Activated CD4-positive, alpha-beta T cell treated with anti-CD3 and anti-CD28 coated beads, Interleukin-2, amount 10 ng/mL, durations not matched to agents 7 days and 5 days (primary cell): Measurements from ENCODE around the gene SHISA4. TPM values are rescaled to one million over a fixed set of nuclear protein-coding genes. Genes with fewer than 3 reads are reported as not detected.
"Not testable (repeated sequence)": the region's sequence is repeated elsewhere in the genome, so short reads cannot be mapped to it uniquely, and the experiment has no call there.

ENCODE experiments used
- CTCF ChIA-PET: fragments of 350-600 bp; sonication (Branson Sonifier 250); formaldehyde crosslinking; loops from one replicate; lab custom pipeline; 2021; ENCODE audit warnings: antibody characterized with exemption; lab: Charles Lee
- POLR2A ChIA-PET: fragments of 350-600 bp; sonication (Branson Sonifier 250); formaldehyde crosslinking; loops from one replicate; lab custom pipeline; 2021; ENCODE audit warnings: antibody characterized with exemption; lab: Charles Lee
- DNase-seq: peaks from one replicate; pipeline ENCODE4 v3.0.0-alpha.2; 2020
- H3K27ac Mint-ChIP-seq: one replicate; pipeline ENCODE4 v1.8.0; 2021; ENCODE audit warnings: mild to moderate bottlenecking, moderate library complexity, mixed read lengths
- H3K27me3 Mint-ChIP-seq: one replicate; pipeline ENCODE4 v1.8.0; 2021; ENCODE audit warnings: mixed read lengths
- H3K36me3 Mint-ChIP-seq: one replicate; pipeline ENCODE4 v1.8.0; 2021; ENCODE audit warnings: low read depth, mixed read lengths
- H3K4me1 Mint-ChIP-seq: one replicate; pipeline ENCODE4 v1.8.0; 2021; ENCODE audit warnings: mixed read lengths
- H3K4me3 Mint-ChIP-seq: one replicate; pipeline ENCODE4 v1.8.0; 2021; ENCODE audit warnings: mild to moderate bottlenecking, moderate library complexity, mixed read lengths
- H3K9me3 Mint-ChIP-seq: one replicate; pipeline ENCODE4 v1.8.0; 2021; ENCODE audit warnings: mixed read lengths
- total RNA-seq, 2 experiments: library from RNA; stranded (reverse); gene quantifications; one replicate each; pipeline ENCODE4 v1.2.3, GENCODE V29; 2021

The SHISA4 gene, protein sequence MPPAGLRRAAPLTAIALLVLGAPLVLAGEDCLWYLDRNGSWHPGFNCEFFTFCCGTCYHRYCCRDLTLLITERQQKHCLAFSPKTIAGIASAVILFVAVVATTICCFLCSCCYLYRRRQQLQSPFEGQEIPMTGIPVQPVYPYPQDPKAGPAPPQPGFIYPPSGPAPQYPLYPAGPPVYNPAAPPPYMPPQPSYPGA
- total RNA-seq: under 1 TPM; 0.57 to 0.83 TPM

DNA sequence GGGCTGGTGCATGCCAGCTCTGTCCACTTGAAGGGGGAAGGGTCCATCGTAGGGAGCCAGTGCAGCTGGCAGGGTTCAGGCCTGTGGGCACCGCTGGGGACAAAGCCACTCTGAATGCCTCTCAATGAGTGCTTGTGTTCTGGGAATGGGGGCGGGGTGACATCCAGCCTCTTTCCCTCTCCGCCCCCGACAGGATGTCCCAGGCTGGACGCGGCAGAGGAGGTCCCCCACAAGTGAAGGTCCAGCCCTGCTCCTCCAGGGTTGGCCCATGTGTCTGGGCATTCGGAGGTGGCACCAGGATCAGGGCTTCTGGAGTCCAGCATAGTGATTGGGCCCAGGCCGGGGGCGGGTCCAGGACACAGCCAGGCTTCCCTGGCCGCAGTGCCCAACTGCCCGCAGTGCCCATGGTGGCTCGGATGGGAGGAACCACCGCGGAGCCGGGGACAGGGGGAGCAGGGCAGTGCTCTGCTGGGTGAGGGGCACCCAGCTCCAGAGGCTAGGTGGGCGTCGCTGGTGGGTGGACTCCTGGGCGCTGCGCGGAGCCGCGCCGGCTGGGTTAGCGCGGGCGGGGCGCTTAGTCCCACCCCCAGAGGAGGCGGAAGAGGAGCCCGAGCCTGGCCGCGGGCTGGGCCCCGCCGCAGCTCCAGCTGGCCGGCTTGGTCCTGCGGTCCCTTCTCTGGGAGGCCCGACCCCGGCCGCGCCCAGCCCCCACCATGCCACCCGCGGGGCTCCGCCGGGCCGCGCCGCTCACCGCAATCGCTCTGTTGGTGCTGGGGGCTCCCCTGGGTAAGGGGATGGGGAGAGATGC, at the start of gene SHISA4:
Gene SHISA4 (plus strand): TSS at position 617 of the 808 bp plus-strand sequence. CDS start 97 bp downstream, at position 714.
- peak; percentile 14 for DNase-seq
- ChIA-PET CTCF (no interaction called here), POLR2A (no interaction called here)
- Mint-ChIP-seq H3K9me3 (no peaks in the 10 kb centered on the region), H3K27me3 (peaks cover 44% of the 10 kb centered on the region), H3K4me1 (peaks cover 5% of the 10 kb centered on the region), H3K36me3 (no peaks in the 10 kb centered on the region), H3K27ac (no peak within 1 kb of the TSS), H3K4me3 (peak within 1 kb of the TSS; percentile 26)

DNA sequence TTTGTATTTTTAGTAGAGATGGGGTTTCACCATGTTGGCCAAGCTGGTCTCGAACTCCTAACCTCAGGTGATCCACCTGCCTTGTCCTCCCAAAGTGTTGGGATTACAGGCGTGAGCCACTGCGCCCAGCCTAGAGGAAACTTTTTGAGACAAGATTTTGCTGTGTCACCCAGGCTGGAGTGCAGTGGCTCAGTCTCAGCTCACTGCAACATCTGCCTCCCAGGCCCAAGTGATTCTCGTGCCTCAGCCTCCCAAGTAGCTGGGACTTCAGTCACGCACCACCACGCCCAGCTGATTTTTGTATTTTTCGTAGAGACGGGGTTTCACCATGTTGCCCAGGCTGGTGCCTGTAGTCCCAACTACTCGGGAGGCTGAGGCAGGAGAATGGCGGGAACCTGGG, 49.6 kb upstream of the SHISA4 start:
- H3K27me3 Mint-ChIP-seq, H3K9me3 Mint-ChIP-seq, H3K27ac Mint-ChIP-seq, H3K4me3 Mint-ChIP-seq, POLR2A ChIA-PET, DNase-seq: not testable (repeated sequence)
- peaks cover 16% of the 10 kb centered on the region for H3K4me1 Mint-ChIP-seq
- H3K36me3 Mint-ChIP-seq: peaks cover 17% of the 10 kb centered on the region
- CTCF ChIA-PET: interaction anchor here (3.2 kb wide), 1 partner anchor 11 kb away, joined by 11 read pairs; the partner anchor contains the start of gene IPO9

DNA sequence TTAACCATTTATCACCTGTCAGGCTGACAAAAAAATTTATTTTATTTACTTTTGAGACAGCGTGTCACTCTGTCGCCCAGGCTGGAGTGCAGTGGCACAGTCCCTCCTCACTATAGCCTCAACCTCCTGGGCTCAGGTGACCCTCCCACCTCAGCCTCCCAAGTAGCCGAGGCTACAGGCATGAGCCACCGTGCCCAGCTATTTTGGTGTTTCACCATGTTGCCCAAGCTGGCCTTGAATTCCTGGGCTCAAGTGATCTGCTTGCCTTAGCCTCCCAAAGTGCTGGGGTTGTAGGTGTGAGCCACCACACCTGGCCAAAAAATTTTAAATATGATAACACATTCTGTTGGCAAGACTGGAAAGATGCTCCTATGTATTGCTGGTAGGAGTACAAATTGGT, 48.6 kb upstream of the SHISA4 start:
- Mint-ChIP-seq H3K4me3 (no peak overlapping the region), H3K4me1 (peaks cover 13% of the 10 kb centered on the region), H3K27ac (no peak overlapping the region), H3K9me3 (no peaks in the 10 kb centered on the region), H3K36me3 (peaks cover 15% of the 10 kb centered on the region), H3K27me3 (no peaks in the 10 kb centered on the region)
- POLR2A ChIA-PET: no interaction called here
- CTCF ChIA-PET: interaction anchor here (2.0 kb wide), 1 partner anchor 11 kb away, joined by 7 read pairs; the partner anchor contains the start of gene IPO9
- no peak for DNase-seq

DNA sequence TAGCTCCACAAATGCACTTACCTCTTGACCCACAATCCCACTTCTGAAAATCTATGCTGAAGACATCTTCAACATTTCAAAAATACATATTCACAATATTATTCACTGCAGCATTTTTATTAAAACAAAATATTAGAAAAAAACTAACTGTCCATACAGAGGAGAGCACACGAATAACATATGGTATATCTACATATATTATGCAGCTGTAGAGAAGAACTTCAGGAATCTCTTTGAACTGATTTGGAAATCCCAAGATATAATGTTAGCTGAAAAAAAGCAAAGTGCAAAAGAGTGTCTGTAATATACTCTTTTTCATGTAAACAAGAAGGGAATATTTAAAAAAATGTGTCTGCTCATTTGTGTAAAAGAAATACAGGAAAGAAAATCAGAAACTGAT, 48.2 kb upstream of the SHISA4 start:
- ChIA-PET CTCF (interaction anchor here (2.0 kb wide), 1 partner anchor 11 kb away, joined by 7 read pairs; the partner anchor contains the start of gene IPO9), POLR2A (no interaction called here)
- Mint-ChIP-seq H3K27me3 (no peaks in the 10 kb centered on the region), H3K9me3 (no peaks in the 10 kb centered on the region), H3K27ac (no peak overlapping the region), H3K4me1 (peaks cover 11% of the 10 kb centered on the region), H3K36me3 (peaks cover 13% of the 10 kb centered on the region), H3K4me3 (no peak overlapping the region)
- no peak for DNase-seq

DNA sequence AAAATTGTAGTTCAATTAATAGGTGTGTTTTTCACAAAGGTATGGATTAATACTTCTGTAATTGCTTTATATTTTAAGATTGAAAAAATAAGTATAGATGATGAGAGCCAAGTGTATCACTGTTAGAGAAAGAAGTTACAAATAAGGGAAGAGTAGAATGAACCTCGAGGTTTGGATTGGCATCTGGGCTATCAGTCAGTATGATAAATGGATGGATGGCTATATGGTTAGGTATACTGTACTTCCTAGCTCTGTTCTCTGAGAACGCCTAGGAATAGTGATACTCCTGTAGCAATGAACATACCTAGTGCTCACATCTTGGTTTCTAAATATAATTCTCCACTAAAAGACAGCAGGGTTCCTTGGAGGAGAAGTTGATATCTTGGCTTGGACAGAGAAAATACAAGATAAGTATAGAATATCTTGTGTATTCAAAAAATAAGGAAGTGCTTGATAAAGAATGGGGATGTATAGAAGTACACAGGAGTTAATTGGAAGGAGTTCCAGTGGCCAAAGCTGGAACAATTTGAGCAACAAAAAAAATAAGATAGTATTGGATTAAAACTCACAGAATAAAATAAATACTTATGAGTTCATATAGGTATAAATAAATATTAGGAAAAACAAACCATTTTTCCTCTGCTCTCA, 47.3 kb upstream of the SHISA4 start:
- peaks cover 13% of the 10 kb centered on the region for H3K36me3 Mint-ChIP-seq
- DNase-seq: no peak
- no peak overlapping the region for H3K27ac Mint-ChIP-seq
- no peaks in the 10 kb centered on the region for H3K9me3 Mint-ChIP-seq
- POLR2A ChIA-PET: no interaction called here
- no peaks in the 10 kb centered on the region for H3K27me3 Mint-ChIP-seq
- no peak overlapping the region for H3K4me3 Mint-ChIP-seq
- CTCF ChIA-PET: interaction anchor here (2.0 kb wide), 1 partner anchor 12 kb away, joined by 7 read pairs; the partner anchor contains the start of gene IPO9
- H3K4me1 Mint-ChIP-seq: peaks cover 14% of the 10 kb centered on the region

DNA sequence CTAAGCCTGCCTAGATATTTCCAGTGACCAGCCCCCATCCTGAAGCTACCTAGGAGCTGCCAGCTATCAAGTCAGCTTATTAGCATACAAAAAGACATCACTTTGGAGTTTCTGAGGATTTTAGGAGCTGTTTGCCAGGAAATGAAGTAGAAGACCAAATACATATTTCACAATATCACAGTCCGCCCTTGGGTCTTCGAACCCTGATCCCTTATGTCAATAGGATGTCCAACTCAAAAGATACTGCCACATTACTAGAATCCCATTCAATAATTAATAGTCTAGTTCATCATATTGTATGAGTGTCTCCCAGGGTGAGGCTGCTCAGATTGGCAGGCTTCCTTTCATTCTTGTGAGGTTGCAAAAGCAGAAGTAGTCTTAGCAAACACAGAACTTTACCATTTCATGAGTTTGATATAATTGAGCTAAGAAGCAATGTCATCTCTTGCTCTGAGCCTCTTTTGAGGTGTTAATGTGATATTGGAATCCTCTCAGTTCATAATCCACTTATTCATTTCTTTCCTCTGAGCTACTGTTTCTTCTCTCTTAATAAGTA, 46.1 kb upstream of the SHISA4 start:
- Mint-ChIP-seq H3K4me1 (peaks cover 10% of the 10 kb centered on the region), H3K9me3 (no peaks in the 10 kb centered on the region), H3K36me3 (peaks cover 13% of the 10 kb centered on the region), H3K27ac (no peak overlapping the region), H3K4me3 (no peak overlapping the region), H3K27me3 (no peaks in the 10 kb centered on the region)
- CTCF ChIA-PET: interaction anchor here (0.7 to 1.8 kb wide), 3 partner anchors 13 to 179 kb away, joined by 3 to 5 read pairs (median 3); partner anchors contain the start of gene IPO9
- no peak for DNase-seq
- POLR2A ChIA-PET: no interaction called here

DNA sequence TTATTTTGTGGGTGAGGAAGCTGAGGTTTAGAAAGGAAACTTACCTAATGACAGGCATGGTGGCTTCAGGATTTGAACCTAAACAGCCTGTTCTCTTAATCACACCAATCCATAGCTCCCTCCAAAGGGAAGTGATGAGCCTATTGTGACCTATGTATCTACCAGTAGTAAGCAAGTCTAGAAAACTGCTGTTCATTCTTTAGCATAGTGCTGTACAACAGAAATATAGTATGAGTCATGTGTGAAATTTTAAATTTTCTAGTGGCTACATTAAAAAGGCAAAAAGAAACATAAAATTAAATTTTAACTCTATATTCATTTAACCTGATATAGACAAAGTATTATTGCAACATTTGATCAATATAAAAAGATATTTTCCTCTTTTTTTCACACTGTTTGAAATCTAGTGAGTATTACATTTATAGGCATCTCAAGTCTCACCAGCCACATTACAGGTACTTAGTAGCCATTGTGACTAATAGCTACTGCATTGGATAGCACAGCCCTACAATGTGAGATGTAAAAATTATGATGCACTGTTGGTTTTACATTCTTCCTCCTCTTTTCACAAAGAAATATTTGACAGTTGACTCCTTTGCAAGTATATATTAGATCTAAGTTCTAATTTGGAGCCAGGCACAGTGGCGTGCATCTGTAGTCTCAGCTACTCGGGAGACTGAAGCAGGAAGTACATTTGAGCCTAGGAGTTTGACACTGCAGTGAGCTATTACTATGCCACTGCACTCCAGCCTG, 43.2 kb upstream of the SHISA4 start:
- Mint-ChIP-seq H3K27me3 (no peaks in the 10 kb centered on the region), H3K36me3 (peaks cover 22% of the 10 kb centered on the region), H3K27ac (no peak overlapping the region), H3K4me3 (no peak overlapping the region), H3K9me3 (no peaks in the 10 kb centered on the region), H3K4me1 (peaks cover 5% of the 10 kb centered on the region)
- ChIA-PET POLR2A (no interaction called here), CTCF (interaction anchor here (3.8 kb wide), 1 partner anchor 16 kb away, joined by 15 read pairs; the partner anchor contains the start of gene IPO9)
- no peak for DNase-seq

DNA sequence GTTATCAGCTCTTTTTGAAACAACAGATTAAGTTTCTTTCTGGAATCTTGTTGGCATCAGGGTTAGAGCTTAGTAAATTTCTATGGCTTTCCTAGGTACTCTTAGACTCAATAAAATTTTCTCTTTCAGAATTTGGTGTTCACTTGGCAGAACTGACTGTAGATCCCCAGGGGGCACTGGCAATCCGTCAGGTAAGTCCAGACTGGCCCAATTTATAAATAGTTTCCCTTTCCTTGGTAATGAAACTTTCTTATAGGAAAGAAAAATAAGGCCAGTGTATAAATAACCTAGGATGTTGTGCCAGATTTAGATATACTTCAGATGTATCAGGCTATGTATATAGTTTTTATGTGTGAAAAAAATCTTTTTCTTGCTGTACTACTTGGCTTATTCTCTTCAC, 41.5 kb upstream of the SHISA4 start:
- CTCF ChIA-PET: interaction anchor here (1.5 to 3.8 kb wide), 2 partner anchors 10 to 17 kb away, joined by 5 to 15 read pairs; partner anchors contain the start of gene IPO9
- H3K4me3 Mint-ChIP-seq: no peak overlapping the region
- no peaks in the 10 kb centered on the region for H3K9me3 Mint-ChIP-seq
- H3K4me1 Mint-ChIP-seq: peaks cover 5% of the 10 kb centered on the region
- POLR2A ChIA-PET: no interaction called here
- no peaks in the 10 kb centered on the region for H3K27me3 Mint-ChIP-seq
- DNase-seq: no peak
- H3K36me3 Mint-ChIP-seq: peaks cover 28% of the 10 kb centered on the region
- H3K27ac Mint-ChIP-seq: no peak overlapping the region

DNA sequence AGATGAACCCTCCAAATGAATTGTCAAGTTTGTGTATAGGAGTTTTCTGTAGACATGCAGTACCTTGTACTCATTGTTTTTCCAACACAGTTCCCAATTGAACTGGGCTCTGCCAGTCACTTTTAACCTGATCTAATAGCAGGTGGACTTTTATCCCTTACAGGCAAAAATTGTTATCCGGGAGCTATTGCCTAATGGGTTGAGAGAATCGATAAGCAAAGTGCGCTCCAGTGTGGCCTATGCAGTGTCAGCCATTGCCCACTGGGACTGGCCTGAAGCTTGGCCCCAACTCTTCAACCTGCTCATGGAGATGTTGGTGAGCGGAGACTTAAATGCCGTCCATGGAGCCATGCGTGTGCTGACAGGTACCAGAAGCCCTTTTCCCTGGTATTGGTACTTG, 40.5 kb upstream of the SHISA4 start:
- Mint-ChIP-seq H3K27me3 (no peaks in the 10 kb centered on the region), H3K9me3 (no peaks in the 10 kb centered on the region), H3K36me3 (peaks cover 34% of the 10 kb centered on the region), H3K4me3 (no peak overlapping the region), H3K27ac (no peak overlapping the region), H3K4me1 (peaks cover 5% of the 10 kb centered on the region)
- DNase-seq: no peak
- CTCF ChIA-PET: interaction anchor here (1.2 to 3.8 kb wide), 2 partner anchors 18 to 20 kb away, joined by 4 to 15 read pairs; partner anchors contain the start of gene IPO9
- POLR2A ChIA-PET: no interaction called here

DNA sequence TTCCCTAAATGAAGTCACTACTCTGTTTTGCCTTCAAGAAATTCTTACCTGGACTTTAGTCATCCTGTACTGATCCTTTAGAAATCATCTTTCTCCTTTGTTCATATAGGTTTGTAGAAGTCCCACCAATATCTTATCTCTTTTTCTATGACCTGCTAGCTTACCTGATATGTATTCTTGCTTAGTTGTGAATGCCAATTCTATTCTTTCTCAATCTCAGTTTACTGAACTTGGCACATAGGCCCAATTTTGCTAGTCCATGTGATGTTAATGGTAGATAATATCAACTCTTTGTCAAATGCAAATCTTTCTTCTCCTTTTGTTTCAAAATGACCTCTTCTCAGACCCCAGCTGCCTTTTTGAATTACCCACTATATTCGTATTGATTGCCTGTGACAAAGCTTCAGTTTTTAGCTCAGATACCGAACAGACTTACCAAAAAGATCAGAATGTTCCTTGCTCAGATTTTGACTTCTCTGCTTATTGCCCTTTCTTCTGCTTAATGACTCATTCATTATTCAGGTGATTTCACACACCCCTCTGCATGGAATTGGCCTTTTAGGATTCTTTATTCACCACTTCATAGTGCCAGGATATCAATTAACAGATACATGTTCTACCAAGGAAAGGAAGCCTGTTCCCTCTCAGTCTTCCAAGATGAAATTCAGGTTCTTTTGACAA, 39.2 kb upstream of the SHISA4 start:
- no peaks in the 10 kb centered on the region for H3K9me3 Mint-ChIP-seq
- peaks cover 38% of the 10 kb centered on the region for H3K36me3 Mint-ChIP-seq
- H3K4me1 Mint-ChIP-seq: peaks cover 5% of the 10 kb centered on the region
- CTCF ChIA-PET: interaction anchor here (1.0 to 1.5 kb wide), 4 partner anchors 20 to 123 kb away, joined by 3 read pairs; no protein-coding TSS in a partner anchor
- no peaks in the 10 kb centered on the region for H3K27me3 Mint-ChIP-seq
- POLR2A ChIA-PET: no interaction called here
- no peak overlapping the region for H3K27ac Mint-ChIP-seq
- no peak overlapping the region for H3K4me3 Mint-ChIP-seq
- DNase-seq: no peak

DNA sequence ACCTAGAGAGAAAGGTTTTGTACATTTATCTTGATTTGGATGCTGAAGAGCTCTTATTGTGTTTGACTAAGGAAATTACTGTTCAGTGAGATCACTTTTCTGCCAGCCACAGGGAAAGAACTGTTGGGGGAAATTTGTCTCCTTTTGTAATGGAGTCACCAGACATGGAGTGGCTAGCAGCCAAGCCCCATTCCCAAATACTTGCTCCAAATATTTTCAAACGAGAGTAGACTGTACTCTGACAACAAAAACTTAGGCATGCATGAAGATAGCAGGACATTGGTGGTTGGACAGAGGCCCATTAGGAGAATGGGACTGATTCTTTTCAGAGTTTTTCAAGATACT, 38.7 kb upstream of the SHISA4 start:
- Mint-ChIP-seq H3K27me3 (no peaks in the 10 kb centered on the region), H3K4me1 (peaks cover 5% of the 10 kb centered on the region), H3K36me3 (peaks cover 41% of the 10 kb centered on the region), H3K27ac (no peak overlapping the region), H3K4me3 (no peak overlapping the region), H3K9me3 (no peaks in the 10 kb centered on the region)
- POLR2A ChIA-PET: no interaction called here
- DNase-seq: no peak
- CTCF ChIA-PET: interaction anchor here (1.1 to 1.5 kb wide), 3 partner anchors 19 to 122 kb away, joined by 3 read pairs; no protein-coding TSS in a partner anchor
